Peyer's patch (tissue), 4 donors: ENCODE data around the gene ARHGEF2. TPM values are rescaled to one million over a fixed set of nuclear protein-coding genes. Genes with fewer than 3 reads are reported as not detected.

ENCODE experiments used
- DNase-seq, 3 donors: peaks; one replicate each; pipeline ENCODE4 v3.0.0-alpha.2; 2017 to 2019
- H3K27ac ChIP-seq, 4 donors: fragments of 200-600 bp; sonication (generic); one replicate each; pipeline ENCODE4 v1.5.1; 2016 to 2019
- H3K27me3 ChIP-seq, 2 donors: fragments of 200-600 bp; sonication (generic); one replicate each; pipeline ENCODE4 v1.5.1; 2019
- H3K36me3 ChIP-seq, 3 donors: fragments of 200-600 bp; sonication (generic); one replicate each; pipeline ENCODE4 v1.5.1; 2016 to 2019
- H3K4me1 ChIP-seq, 4 donors: fragments of 200-600 bp; sonication (generic); one replicate each; pipeline ENCODE4 v1.5.1; 2016 to 2019
- H3K4me3 ChIP-seq, 4 donors: fragments of 200-600 bp; sonication (generic); 1 replicate in 3 of 4; 2 replicates in 1 of 4; pipeline ENCODE4 v1.5.1; 2016 to 2019; ENCODE audit warnings: mild to moderate bottlenecking in 1 of 4
- H3K9me3 ChIP-seq, 4 donors: fragments of 200-600 bp; sonication (generic); one replicate each; pipeline ENCODE4 v1.5.1; 2016 to 2019; ENCODE audit warnings: mild to moderate bottlenecking in 1 of 4
- CTCF ChIP-seq, 6 experiments: fragments of 450-650 bp in 4 of 6; fragments of 200-600 bp in 2 of 6; sonication (generic) in 1 of 6; IDR thresholded peaks; one replicate each; pipeline ENCODE4 v1.5.1; 2017 to 2019; ENCODE audit warnings: antibody characterized with exemption in 6 of 6, mild to moderate bottlenecking in 3 of 6, moderate library complexity in 1 of 6
- POLR2A ChIP-seq, 2 donors: fragments of 450-650 bp; IDR thresholded peaks; one replicate each; pipeline ENCODE4 v1.5.1; 2017; ENCODE audit warnings: antibody characterized with exemption in 2 of 2, mild to moderate bottlenecking in 2 of 2, moderate library complexity in 2 of 2
- total RNA-seq, 4 donors: library from RNA; depleted of rRNA; stranded (reverse); fragments of >200 nt; gene quantifications; one replicate each; pipeline ENCODE4 v1.1.0, GENCODE V29; 2016

The ARHGEF2 gene
- total RNA-seq, 4 donors from 2014 or later = 101 to 239 (median 149) TPM

- Histone ChIP-seq H3K36me3 (peaks cover 0 to 36% (median 0%) of the 10 kb centered on the region in 3 donors), H3K4me1 (peaks cover 0 to 16% (median 4%) of the 10 kb centered on the region in 4 donors), H3K4me3 (peak overlapping the region; percentile 72 to 81 (median 80)), H3K27ac (peak overlapping the region in 2 of 4 donors; percentile 84 to 87), H3K27me3 (no peaks in the 10 kb centered on the region), H3K9me3 (no peaks in the 10 kb centered on the region)
- no peak for DNase-seq
- TF ChIP-seq CTCF (IDR thresholded peaks at IDR 0.05) (no peak), POLR2A (IDR thresholded peaks at IDR 0.05) (no peak)
Observed at GRCh38 chr1:156021093-156021428, 42.7 kb upstream of the ARHGEF2 start.

GRCh38 chr1:156020293-156021092 lies 42.1 kb upstream of the ARHGEF2 start, which contains the start of gene SSR2:
TSS of gene SSR2 (minus strand) at chr1:156020951. CDS start at chr1:156020167, 784 bp downstream.
- H3K27ac ChIP-seq = peak within 1 kb of the TSS; percentile 81 to 87 (median 84)
- peaks cover 0 to 41% (median 0%) of the 10 kb centered on the region in 3 donors for H3K36me3 ChIP-seq
- no peaks in the 10 kb centered on the region for H3K9me3 ChIP-seq
- TF ChIP-seq POLR2A (IDR thresholded peaks at IDR 0.05) (peak in 1 of 2 donors; percentile 59), CTCF (IDR thresholded peaks at IDR 0.05) (no peak)
- no peaks in the 10 kb centered on the region for H3K27me3 ChIP-seq
- DNase-seq = peak; percentile 84 to 95 (median 86)
- peak within 1 kb of the TSS; percentile 72 to 81 (median 80) for H3K4me3 ChIP-seq
- peaks cover 0 to 12% (median 4%) of the 10 kb centered on the region in 4 donors for H3K4me1 ChIP-seq

- H3K4me3 ChIP-seq = peak overlapping the region; percentile 72 to 81 (median 80)
- peaks cover 0 to 12% (median 4%) of the 10 kb centered on the region in 4 donors for H3K4me1 ChIP-seq
- H3K27me3 ChIP-seq = no peaks in the 10 kb centered on the region
- no peaks in the 10 kb centered on the region for H3K9me3 ChIP-seq
- peaks cover 0 to 47% (median 0%) of the 10 kb centered on the region in 3 donors for H3K36me3 ChIP-seq
- peak overlapping the region in 3 of 4 donors; percentile 81 to 87 (median 84) for H3K27ac ChIP-seq
- no peak for DNase-seq
- TF ChIP-seq POLR2A (IDR thresholded peaks at IDR 0.05) (no peak), CTCF (IDR thresholded peaks at IDR 0.05) (no peak)
Observed at GRCh38 chr1:156019946-156020292, 41.6 kb upstream of the ARHGEF2 start.

GRCh38 chr1:156014829-156015228 lies 36.5 kb upstream of the ARHGEF2 start:
- no peaks in the 10 kb centered on the region for H3K27me3 ChIP-seq
- peaks cover 0 to 98% (median 0%) of the 10 kb centered on the region in 3 donors for H3K36me3 ChIP-seq

More at GRCh38 chr1:156014829-156015228, 36.5 kb upstream of the ARHGEF2 start:
- no peak for TF ChIP-seq POLR2A (IDR thresholded peaks at IDR 0.05)
- TF ChIP-seq CTCF (IDR thresholded peaks at IDR 0.05) = no peak
- DNase-seq = no peak
- Histone ChIP-seq H3K27ac (no peak overlapping the region), H3K4me3 (no peak overlapping the region), H3K9me3 (no peaks in the 10 kb centered on the region), H3K4me1 (peaks cover 0 to 8% (median 3%) of the 10 kb centered on the region in 4 donors)
